Duodenal mucosa (tissue), 2 donors: ENCODE data around the gene TRANK1.
"Not testable (repeated sequence)": the region's sequence is repeated elsewhere in the genome, so short reads cannot be mapped to it uniquely, and the experiment has no call there.

ENCODE experiments used
- H3K27ac ChIP-seq: one replicate; pipeline ENCODE4 v1.7.0; 2013; ENCODE audit warnings: low read depth, low read length
- H3K27me3 ChIP-seq, 2 donors: one replicate each; pipeline ENCODE4 v1.7.0; 2013; ENCODE audit warnings: low read length in 2 of 2, control low read depth in 1 of 2; ENCODE audit not compliant: insufficient read depth in 2 of 2, control insufficient read depth in 1 of 2
- H3K36me3 ChIP-seq, 2 donors: one replicate each; pipeline ENCODE4 v1.7.0; 2013; ENCODE audit warnings: low read length in 2 of 2, control low read depth in 1 of 2; ENCODE audit not compliant: insufficient read depth in 2 of 2, control insufficient read depth in 1 of 2
- H3K4me1 ChIP-seq, 2 donors: one replicate each; pipeline ENCODE4 v1.7.0; 2013; ENCODE audit warnings: low read length in 2 of 2, control low read depth in 1 of 2; ENCODE audit not compliant: insufficient read depth in 2 of 2, control insufficient read depth in 1 of 2
- H3K4me3 ChIP-seq, 2 donors: one replicate each; pipeline ENCODE4 v1.7.0; 2013; ENCODE audit warnings: low read length in 2 of 2, low read depth in 1 of 2
- H3K9ac ChIP-seq, 2 donors: one replicate each; pipeline ENCODE4 v1.7.0; 2013; ENCODE audit warnings: low read length in 2 of 2, low read depth in 1 of 2
- H3K9me3 ChIP-seq, 2 donors: one replicate each; pipeline ENCODE4 v1.7.0; 2013; ENCODE audit warnings: low read length in 2 of 2, control low read depth in 1 of 2; ENCODE audit not compliant: control insufficient read depth in 1 of 2

TRANK1 gene

GRCh38 chr3:36941658-36942057, 3.2 kb downstream of the TRANK1 start:
- Histone ChIP-seq H3K36me3 (no peaks in the 10 kb centered on the region), H3K4me3 (no peak overlapping the region), H3K4me1 (peaks cover 0 to 13% of the 10 kb centered on the region in 2 donors), H3K27me3 (peaks cover 0 to 3% of the 10 kb centered on the region in 2 donors), H3K9ac (no peak overlapping the region), H3K9me3 (no peaks in the 10 kb centered on the region), H3K27ac (no peak overlapping the region)

- Histone ChIP-seq H3K4me1 (peaks cover 0 to 13% of the 10 kb centered on the region in 2 donors), H3K4me3 (no peak overlapping the region), H3K9me3 (no peaks in the 10 kb centered on the region), H3K27me3 (peaks cover 0 to 3% of the 10 kb centered on the region in 2 donors), H3K27ac (no peak overlapping the region), H3K36me3 (no peaks in the 10 kb centered on the region), H3K9ac (no peak overlapping the region)
Observed at GRCh38 chr3:36941162-36941561, 3.7 kb downstream of the TRANK1 start.

GRCh38 chr3:36937492-36937891, 7.4 kb downstream of the TRANK1 start:
- Histone ChIP-seq H3K36me3 (no peaks in the 10 kb centered on the region), H3K27me3 (no peaks in the 10 kb centered on the region), H3K27ac (no peak overlapping the region), H3K9ac (no peak overlapping the region), H3K4me3 (no peak overlapping the region), H3K4me1 (no peaks in the 10 kb centered on the region), H3K9me3 (no peaks in the 10 kb centered on the region)

GRCh38 chr3:36933540-36934296, 11.1 kb downstream of the TRANK1 start:
- H3K27me3 ChIP-seq: no peaks in the 10 kb centered on the region
- H3K9me3 ChIP-seq: no peaks in the 10 kb centered on the region
- H3K4me1 ChIP-seq: no peaks in the 10 kb centered on the region
- no peak overlapping the region for H3K9ac ChIP-seq
- no peaks in the 10 kb centered on the region for H3K36me3 ChIP-seq
- H3K27ac ChIP-seq: no peak overlapping the region
- H3K4me3 ChIP-seq: no peak overlapping the region

- not testable (repeated sequence) for H3K36me3 ChIP-seq, H3K27me3 ChIP-seq
Observed at GRCh38 chr3:36931424-36931823, 13.4 kb downstream of the TRANK1 start.

GRCh38 chr3:36928220-36928619, 16.6 kb downstream of the TRANK1 start:
- no peaks in the 10 kb centered on the region for H3K9me3 ChIP-seq
- no peak overlapping the region for H3K27ac ChIP-seq
- no peaks in the 10 kb centered on the region for H3K27me3 ChIP-seq
- no peak overlapping the region for H3K9ac ChIP-seq
- H3K36me3 ChIP-seq: no peaks in the 10 kb centered on the region
- no peaks in the 10 kb centered on the region for H3K4me1 ChIP-seq
- no peak overlapping the region for H3K4me3 ChIP-seq

More at GRCh38 chr3:36931424-36931823, 13.4 kb downstream of the TRANK1 start:
- H3K4me3 ChIP-seq, H3K27ac ChIP-seq, H3K9me3 ChIP-seq, H3K4me1 ChIP-seq, H3K9ac ChIP-seq: not testable (repeated sequence)

GRCh38 chr3:36926292-36926897, 18.5 kb downstream of the TRANK1 start:
- H3K27ac ChIP-seq: no peak overlapping the region
- H3K9me3 ChIP-seq: peaks cover 3 to 4% of the 10 kb centered on the region in 2 donors
- H3K36me3 ChIP-seq: no peaks in the 10 kb centered on the region
- peaks cover 4 to 6% of the 10 kb centered on the region in 2 donors for H3K4me1 ChIP-seq
- H3K27me3 ChIP-seq: no peaks in the 10 kb centered on the region
- H3K9ac ChIP-seq: no peak overlapping the region
- H3K4me3 ChIP-seq: no peak overlapping the region

- no peak overlapping the region for H3K4me3 ChIP-seq
- no peaks in the 10 kb centered on the region for H3K27me3 ChIP-seq
- no peaks in the 10 kb centered on the region for H3K36me3 ChIP-seq
- H3K27ac ChIP-seq: no peak overlapping the region
- peaks cover 10 to 16% of the 10 kb centered on the region in 2 donors for H3K9me3 ChIP-seq
- H3K4me1 ChIP-seq: peaks cover 6 to 12% of the 10 kb centered on the region in 2 donors
- H3K9ac ChIP-seq: no peak overlapping the region
Observed at GRCh38 chr3:36924744-36925521, 19.9 kb downstream of the TRANK1 start.

GRCh38 chr3:36923981-36924743, 20.7 kb downstream of the TRANK1 start:
- no peaks in the 10 kb centered on the region for H3K36me3 ChIP-seq
- no peak overlapping the region for H3K4me3 ChIP-seq
- H3K4me1 ChIP-seq: peaks cover 6 to 14% of the 10 kb centered on the region in 2 donors
- H3K9me3 ChIP-seq: peaks cover 10 to 16% of the 10 kb centered on the region in 2 donors
- no peak overlapping the region for H3K9ac ChIP-seq
- no peaks in the 10 kb centered on the region for H3K27me3 ChIP-seq
- H3K27ac ChIP-seq: no peak overlapping the region
